SK-N-SH treated with all-trans-retinoic acid at 6 μM for 48 hours (cell line): ENCODE results near the gene PRRG4.

Experiments used
- ATAC-seq: fragments of 200-7000 bp; cut with Tn5 transposase; 3 replicates; pipeline ENCODE4 v1.9.1; 2020; ENCODE audit warnings: mild to moderate bottlenecking, moderate library complexity
- ARNTL ChIP-seq: fragments of 450-650 bp; formaldehyde crosslinking; IDR thresholded peaks from 2 replicates; pipeline ENCODE4 v1.5.0; 2020; ENCODE audit warnings: low read depth, mild to moderate bottlenecking, moderate library complexity, borderline replicate concordance
- BACH2 ChIP-seq: fragments of 250-450 bp; sonication (Bioruptor Pico); IDR thresholded peaks from 2 replicates; pipeline ENCODE4 v1.9.0; 2021; ENCODE audit warnings: mild to moderate bottlenecking, borderline replicate concordance
- ESRRG ChIP-seq: fragments of 250-450 bp; sonication (Bioruptor Pico); IDR thresholded peaks from 2 replicates; pipeline ENCODE4 v1.6.1; 2021; ENCODE audit warnings: mild to moderate bottlenecking
- PPARA ChIP-seq: fragments of 250-450 bp; sonication (Bioruptor Pico); IDR thresholded peaks from 2 replicates; pipeline ENCODE4 v1.5.0; 2020; ENCODE audit warnings: mild to moderate bottlenecking, borderline replicate concordance
- RARB ChIP-seq: fragments of 250-450 bp; sonication (Bioruptor Pico); IDR thresholded peaks from 2 replicates; pipeline ENCODE4 v1.8.0; 2021; ENCODE audit warnings: mild to moderate bottlenecking, moderate library complexity
- SNAI2 ChIP-seq: fragments of 250-450 bp; sonication (Bioruptor Pico); IDR thresholded peaks from 2 replicates; pipeline ENCODE4 v1.5.0; 2020; ENCODE audit warnings: mild to moderate bottlenecking, moderate library complexity
- TCF4 ChIP-seq: fragments of 250-450 bp; sonication (Bioruptor Pico); IDR thresholded peaks from 2 replicates; pipeline ENCODE4 v1.8.0; 2021; ENCODE audit warnings: mild to moderate bottlenecking, moderate library complexity, borderline replicate concordance
- TOX ChIP-seq: fragments of 250-450 bp; sonication (Bioruptor Pico); IDR thresholded peaks from 2 replicates; pipeline ENCODE4 v1.8.0; 2021; ENCODE audit warnings: mild to moderate bottlenecking, moderate library complexity, borderline replicate concordance
- TSHZ2 ChIP-seq: fragments of 250-450 bp; sonication (Bioruptor Pico); IDR thresholded peaks from 2 replicates; pipeline ENCODE4 v1.5.0; 2020; ENCODE audit warnings: mild to moderate bottlenecking, moderate library complexity
- ZC3H10 ChIP-seq: fragments of 250-450 bp; sonication (Bioruptor Pico); IDR thresholded peaks from 2 replicates; pipeline ENCODE4 v1.5.1; 2021; ENCODE audit warnings: mild to moderate bottlenecking, moderate library complexity
- ZNF70 ChIP-seq: fragments of 450-650 bp; formaldehyde crosslinking; IDR thresholded peaks from 2 replicates; pipeline ENCODE4 v1.5.0; 2020; ENCODE audit warnings: mild to moderate bottlenecking, moderate library complexity
- ZNF8 ChIP-seq: fragments of 450-650 bp; formaldehyde crosslinking; IDR thresholded peaks from 2 replicates; pipeline ENCODE4 v1.5.0; 2020; ENCODE audit warnings: mild to moderate bottlenecking, moderate library complexity
- TF ChIP-seq, protein P1 (sequence below): fragments of 250-450 bp; sonication (Bioruptor Pico); IDR thresholded peaks from 2 replicates; pipeline ENCODE4 v1.8.0; 2020; ENCODE audit warnings: mild to moderate bottlenecking, moderate library complexity, borderline replicate concordance
- TF ChIP-seq, protein P2 (sequence below): fragments of 250-450 bp; sonication (Bioruptor Pico); IDR thresholded peaks from 2 replicates; pipeline ENCODE4 v1.5.1; 2020; ENCODE audit warnings: low read depth, mild to moderate bottlenecking, moderate library complexity

Gene PRRG4

DNA sequence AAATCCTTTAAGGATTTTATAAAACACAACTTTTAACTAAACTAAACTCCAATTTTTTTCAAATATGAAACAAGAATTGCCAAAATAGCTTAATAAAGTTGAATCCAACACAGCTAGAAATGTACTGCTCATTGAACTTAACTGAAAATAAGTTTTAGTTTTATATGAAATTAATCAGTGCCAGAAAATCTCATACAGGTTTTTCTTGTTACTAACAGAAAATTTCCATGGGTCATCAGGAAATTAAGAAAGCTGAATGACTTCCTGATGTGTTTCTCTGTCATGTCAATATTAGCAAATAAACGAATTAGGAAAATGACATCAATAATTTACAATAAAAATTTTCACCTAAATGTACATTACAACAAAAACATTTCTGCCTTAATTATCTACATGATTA, 38.8 kb upstream of the PRRG4 start:
- TF ChIP-seq, protein P1, sequence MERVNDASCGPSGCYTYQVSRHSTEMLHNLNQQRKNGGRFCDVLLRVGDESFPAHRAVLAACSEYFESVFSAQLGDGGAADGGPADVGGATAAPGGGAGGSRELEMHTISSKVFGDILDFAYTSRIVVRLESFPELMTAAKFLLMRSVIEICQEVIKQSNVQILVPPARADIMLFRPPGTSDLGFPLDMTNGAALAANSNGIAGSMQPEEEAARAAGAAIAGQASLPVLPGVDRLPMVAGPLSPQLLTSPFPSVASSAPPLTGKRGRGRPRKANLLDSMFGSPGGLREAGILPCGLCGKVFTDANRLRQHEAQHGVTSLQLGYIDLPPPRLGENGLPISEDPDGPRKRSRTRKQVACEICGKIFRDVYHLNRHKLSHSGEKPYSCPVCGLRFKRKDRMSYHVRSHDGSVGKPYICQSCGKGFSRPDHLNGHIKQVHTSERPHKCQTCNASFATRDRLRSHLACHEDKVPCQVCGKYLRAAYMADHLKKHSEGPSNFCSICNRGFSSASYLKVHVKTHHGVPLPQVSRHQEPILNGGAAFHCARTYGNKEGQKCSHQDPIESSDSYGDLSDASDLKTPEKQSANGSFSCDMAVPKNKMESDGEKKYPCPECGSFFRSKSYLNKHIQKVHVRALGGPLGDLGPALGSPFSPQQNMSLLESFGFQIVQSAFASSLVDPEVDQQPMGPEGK, result no peak
- TF ChIP-seq, protein P2, sequence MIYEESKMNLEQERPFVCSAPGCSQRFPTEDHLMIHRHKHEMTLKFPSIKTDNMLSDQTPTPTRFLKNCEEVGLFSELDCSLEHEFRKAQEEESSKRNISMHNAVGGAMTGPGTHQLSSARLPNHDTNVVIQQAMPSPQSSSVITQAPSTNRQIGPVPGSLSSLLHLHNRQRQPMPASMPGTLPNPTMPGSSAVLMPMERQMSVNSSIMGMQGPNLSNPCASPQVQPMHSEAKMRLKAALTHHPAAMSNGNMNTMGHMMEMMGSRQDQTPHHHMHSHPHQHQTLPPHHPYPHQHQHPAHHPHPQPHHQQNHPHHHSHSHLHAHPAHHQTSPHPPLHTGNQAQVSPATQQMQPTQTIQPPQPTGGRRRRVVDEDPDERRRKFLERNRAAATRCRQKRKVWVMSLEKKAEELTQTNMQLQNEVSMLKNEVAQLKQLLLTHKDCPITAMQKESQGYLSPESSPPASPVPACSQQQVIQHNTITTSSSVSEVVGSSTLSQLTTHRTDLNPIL, result no peak
- TF ChIP-seq ZC3H10 (CRISPR knock-in tag), result no peak
- ATAC-seq, result no peak

DNA sequence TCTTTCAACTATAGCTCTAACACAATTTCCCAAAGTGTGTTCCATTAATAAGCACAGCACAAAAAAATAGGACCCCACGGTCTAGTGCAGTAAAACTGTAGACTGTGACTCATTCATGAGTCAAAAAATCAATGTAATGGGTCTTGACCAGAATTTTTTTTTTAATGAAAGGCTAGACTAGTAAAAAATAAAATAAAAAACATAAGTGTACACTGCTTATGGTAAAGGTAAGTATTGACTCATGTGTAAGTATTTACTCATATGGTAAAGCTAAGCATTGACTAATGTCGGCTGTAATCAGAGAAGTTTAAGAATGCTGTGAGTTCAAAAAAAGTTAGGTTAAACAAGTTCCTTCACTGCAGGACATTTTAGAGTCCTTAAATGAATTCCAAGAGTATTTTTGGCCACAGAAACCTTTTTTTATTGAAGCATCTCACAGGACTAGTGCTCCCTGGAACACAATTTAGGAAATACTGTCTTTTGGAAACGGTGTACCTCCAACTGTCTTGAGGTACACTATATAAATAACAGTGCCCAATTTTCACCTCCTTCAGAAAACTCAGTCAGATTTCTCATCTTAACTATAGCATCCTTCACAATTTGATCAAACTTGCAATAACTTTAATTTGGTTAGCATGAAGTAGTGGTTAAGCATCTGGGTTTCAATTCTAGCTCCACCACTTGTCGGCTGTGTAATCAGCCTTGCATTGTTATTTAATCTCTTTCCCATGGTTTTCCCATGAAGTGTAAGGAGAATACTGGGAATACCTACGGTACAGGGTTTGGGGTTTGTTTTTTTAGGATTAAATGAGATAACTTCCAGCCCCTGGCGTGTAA, 37.4 kb upstream of the PRRG4 start:
- TF ChIP-seq, protein P2, result no peak
- TF ChIP-seq PPARA (CRISPR knock-in tag), result no peak
- no peak for TF ChIP-seq TSHZ2 (CRISPR knock-in tag)
- no peak for TF ChIP-seq SNAI2
- TF ChIP-seq, protein P1, result no peak
- peak; percentile 74 for ATAC-seq

DNA sequence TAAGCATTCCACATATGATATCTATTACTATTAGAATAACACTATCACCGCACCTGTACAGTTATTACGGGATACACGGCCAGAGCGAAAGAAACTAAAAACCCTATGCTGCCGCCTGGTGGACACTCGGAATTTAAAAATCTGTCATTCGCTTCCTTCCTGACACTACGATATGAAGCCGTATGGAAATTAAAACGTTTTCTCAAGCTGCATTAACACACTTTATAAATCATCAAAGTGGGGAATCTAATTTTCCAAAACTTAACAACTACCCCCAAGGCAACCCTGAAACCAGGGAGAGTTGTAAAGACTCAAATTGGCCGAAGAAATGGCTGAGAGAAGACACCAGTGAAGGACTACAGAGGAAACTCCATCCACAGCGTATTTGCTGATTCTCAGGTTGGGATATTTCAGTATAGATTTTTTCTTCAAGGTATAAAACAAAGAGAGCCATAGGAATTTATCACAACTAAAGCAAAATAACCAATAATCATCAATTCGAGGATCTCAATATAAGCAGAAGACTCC, 36.7 kb upstream of the PRRG4 start:
- peak; percentile 93 for ATAC-seq
- TF ChIP-seq ESRRG (CRISPR knock-in tag) (no peak), SNAI2 (no peak), TSHZ2 (CRISPR knock-in tag) (no peak), TOX (CRISPR knock-in tag) (no peak), BACH2 (no peak), ARNTL (CRISPR knock-in tag) (no peak), ZNF70 (no peak), TCF4 (CRISPR knock-in tag) (no peak), ZNF8 (no peak), RARB (CRISPR knock-in tag) (no peak)
- TF ChIP-seq, protein P1, result no peak
- TF ChIP-seq, all 23 proteins: peak for 0
